HEK293 (cell line): Measurements from ENCODE around the gene PTPRH.

ENCODE experiments used
- ZBTB8A ChIP-seq: fragments of 450-650 bp; formaldehyde crosslinking; IDR thresholded peaks from 2 replicates; pipeline ENCODE4 v1.5.1; 2016; ENCODE audit warnings: missing biosample characterization, missing genetic modification characterization
- TF ChIP-seq, protein P1 (sequence below): fragments of 450-650 bp; formaldehyde crosslinking; IDR thresholded peaks from 2 replicates; pipeline ENCODE4 v1.5.1; 2016; ENCODE audit warnings: missing biosample characterization, missing genetic modification characterization

DNA sequence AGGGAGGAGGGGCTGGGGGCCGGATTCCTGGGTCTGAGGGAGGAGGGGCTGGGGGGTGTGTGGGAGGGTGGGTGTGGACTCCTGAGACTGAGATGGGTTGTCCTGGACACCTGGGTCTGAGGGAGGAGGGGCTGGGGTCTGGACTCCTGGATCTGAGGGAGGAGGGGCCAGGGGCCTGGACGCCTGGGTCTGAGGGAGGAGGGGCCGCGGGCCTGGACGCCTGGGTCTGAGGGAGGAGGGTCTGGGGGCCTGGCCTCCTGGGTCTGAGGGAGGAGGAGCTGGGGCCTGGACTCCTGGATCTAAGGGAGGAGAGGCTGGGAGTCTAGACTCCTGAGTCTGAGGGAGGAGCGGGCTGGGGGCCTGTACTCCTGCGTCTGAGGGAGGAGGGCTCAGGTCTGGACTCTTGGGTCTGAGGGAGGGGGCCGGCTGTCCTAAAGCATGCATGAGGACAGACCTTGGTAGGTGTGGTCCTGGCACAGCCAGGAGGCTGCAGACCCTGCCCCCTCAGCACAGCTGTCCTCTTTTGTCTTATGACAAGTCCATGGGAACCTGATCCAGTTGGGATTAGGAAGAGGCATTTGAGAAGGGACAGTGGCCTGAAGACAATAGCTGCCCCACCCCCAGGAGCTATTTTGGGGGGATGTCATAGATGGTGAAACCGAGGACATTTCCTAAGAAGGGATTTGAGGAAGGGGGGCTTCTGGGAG is 61.6 kb downstream of the PTPRH start:
- TF ChIP-seq, protein P1, sequence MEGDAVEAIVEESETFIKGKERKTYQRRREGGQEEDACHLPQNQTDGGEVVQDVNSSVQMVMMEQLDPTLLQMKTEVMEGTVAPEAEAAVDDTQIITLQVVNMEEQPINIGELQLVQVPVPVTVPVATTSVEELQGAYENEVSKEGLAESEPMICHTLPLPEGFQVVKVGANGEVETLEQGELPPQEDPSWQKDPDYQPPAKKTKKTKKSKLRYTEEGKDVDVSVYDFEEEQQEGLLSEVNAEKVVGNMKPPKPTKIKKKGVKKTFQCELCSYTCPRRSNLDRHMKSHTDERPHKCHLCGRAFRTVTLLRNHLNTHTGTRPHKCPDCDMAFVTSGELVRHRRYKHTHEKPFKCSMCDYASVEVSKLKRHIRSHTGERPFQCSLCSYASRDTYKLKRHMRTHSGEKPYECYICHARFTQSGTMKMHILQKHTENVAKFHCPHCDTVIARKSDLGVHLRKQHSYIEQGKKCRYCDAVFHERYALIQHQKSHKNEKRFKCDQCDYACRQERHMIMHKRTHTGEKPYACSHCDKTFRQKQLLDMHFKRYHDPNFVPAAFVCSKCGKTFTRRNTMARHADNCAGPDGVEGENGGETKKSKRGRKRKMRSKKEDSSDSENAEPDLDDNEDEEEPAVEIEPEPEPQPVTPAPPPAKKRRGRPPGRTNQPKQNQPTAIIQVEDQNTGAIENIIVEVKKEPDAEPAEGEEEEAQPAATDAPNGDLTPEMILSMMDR (tag by site-specific recombination): no peak
- TF ChIP-seq ZBTB8A (tag by site-specific recombination): no peak
